ENCODE measurements around the gene TTC33. TPM values are rescaled to one million over a fixed set of nuclear protein-coding genes. Genes with fewer than 3 reads are reported as not detected.
A peak's percentile ranks its signal among the peaks of the same experiment; 100 is the strongest.

TTC33 gene
- total RNA-seq, 4 donors from 2014 or later: 20.2 to 49.0 (median 32.6) TPM

DNA sequence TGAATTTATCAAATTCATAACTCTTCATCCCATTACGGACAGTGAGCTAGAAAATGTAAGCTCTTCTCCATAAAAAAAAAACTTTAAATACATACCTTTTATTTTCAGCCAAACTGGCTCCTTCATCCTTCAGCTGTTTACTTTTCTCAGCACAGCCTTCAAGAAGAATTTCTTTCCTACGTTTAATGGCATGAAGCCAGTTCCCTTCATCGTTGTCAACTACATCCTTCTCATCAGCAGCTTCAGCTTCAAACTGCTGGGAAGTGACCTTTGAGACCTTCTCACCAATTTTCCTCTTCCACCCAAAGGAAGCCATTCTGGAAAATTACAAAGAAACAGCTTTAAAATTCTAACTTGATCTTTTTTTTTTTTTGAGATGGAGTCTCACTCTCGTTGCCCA, 9.1 kb downstream of the TTC33 start:
- ATAC-seq: no peak
- TF ChIP-seq POLR2A (IDR thresholded peaks at IDR 0.05) (no peak), CTCF (IDR thresholded peaks at IDR 0.05 in 4 of 5, conservative IDR thresholded peaks at IDR 0.05 in 1 of 5) (no peak)
- intact Hi-C loops (cut with DNase I; ENCODE audit: low total_unique reads): no loop called here
- DNase-seq: no peak
- Histone ChIP-seq H3K4me1 (peaks cover 24 to 26% of the 10 kb centered on the region in 2 donors), H3K27me3 (no peaks in the 10 kb centered on the region), H3K4me3 (no peak overlapping the region), H3K27ac (no peak overlapping the region), H3K9me3 (no peaks in the 10 kb centered on the region), H3K36me3 (peaks cover 3 to 8% of the 10 kb centered on the region in 2 donors)
- in situ Hi-C loops (cut with MboI; ENCODE audit: low sequenced_read_pairs in 4 of 4): loop anchor here in 1 of 4 donors (25.0 kb wide), 1 partner anchor 1034 kb away; no protein-coding TSS in a partner anchor

DNA sequence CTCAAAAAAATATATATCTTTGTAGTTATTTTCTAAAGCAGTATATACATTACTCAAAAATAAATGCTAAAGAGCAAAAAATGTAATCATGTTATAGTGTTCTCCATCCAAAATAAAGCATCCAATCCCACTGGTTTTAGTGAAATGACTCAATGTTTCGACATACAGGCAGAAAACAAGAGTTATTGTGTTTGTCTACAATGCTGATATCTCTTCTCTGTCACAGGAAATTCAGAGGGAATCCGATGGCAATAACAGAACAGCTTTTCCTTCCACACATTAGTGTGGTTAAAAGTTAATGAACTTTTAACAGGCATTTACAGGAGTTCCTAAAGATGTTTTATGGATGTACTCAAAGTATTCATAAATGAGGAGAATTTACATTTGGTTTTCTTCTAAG, 12.0 kb downstream of the TTC33 start:
- intact Hi-C loops (cut with DNase I; ENCODE audit: low total_unique reads) (no loop called here), in situ Hi-C loops (cut with MboI; ENCODE audit: low sequenced_read_pairs in 4 of 4) (loop anchor here in 1 of 4 donors (25.0 kb wide), 1 partner anchor 1031 kb away; no protein-coding TSS in a partner anchor)
- Histone ChIP-seq H3K27me3 (no peaks in the 10 kb centered on the region), H3K4me1 (peaks cover 19 to 20% of the 10 kb centered on the region in 2 donors), H3K9me3 (no peaks in the 10 kb centered on the region), H3K27ac (no peak overlapping the region), H3K36me3 (peaks cover 3 to 8% of the 10 kb centered on the region in 2 donors), H3K4me3 (no peak overlapping the region)
- DNase-seq (no peak), ATAC-seq (no peak)
- TF ChIP-seq POLR2A (IDR thresholded peaks at IDR 0.05) (no peak), CTCF (IDR thresholded peaks at IDR 0.05 in 4 of 5, conservative IDR thresholded peaks at IDR 0.05 in 1 of 5) (no peak)

- Histone ChIP-seq H3K4me1 (peaks cover 14 to 22% of the 10 kb centered on the region in 2 donors), H3K4me3 (no peak overlapping the region), H3K9me3 (no peaks in the 10 kb centered on the region), H3K36me3 (no peaks in the 10 kb centered on the region), H3K27me3 (no peaks in the 10 kb centered on the region), H3K27ac (no peak overlapping the region)
- TF ChIP-seq CTCF (IDR thresholded peaks at IDR 0.05 in 4 of 5, conservative IDR thresholded peaks at IDR 0.05 in 1 of 5) (no peak), POLR2A (IDR thresholded peaks at IDR 0.05) (no peak)
- no peak for ATAC-seq
- intact Hi-C loops (cut with DNase I; ENCODE audit: low total_unique reads) (no loop called here), in situ Hi-C loops (cut with MboI; ENCODE audit: low sequenced_read_pairs in 4 of 4) (loop anchor here in 1 of 4 donors (25.0 kb wide), 1 partner anchor 1026 kb away; no protein-coding TSS in a partner anchor)
- no peak for DNase-seq
Measured at GRCh38 chr5:40738502-40738901, 17.3 kb downstream of the TTC33 start.

DNA sequence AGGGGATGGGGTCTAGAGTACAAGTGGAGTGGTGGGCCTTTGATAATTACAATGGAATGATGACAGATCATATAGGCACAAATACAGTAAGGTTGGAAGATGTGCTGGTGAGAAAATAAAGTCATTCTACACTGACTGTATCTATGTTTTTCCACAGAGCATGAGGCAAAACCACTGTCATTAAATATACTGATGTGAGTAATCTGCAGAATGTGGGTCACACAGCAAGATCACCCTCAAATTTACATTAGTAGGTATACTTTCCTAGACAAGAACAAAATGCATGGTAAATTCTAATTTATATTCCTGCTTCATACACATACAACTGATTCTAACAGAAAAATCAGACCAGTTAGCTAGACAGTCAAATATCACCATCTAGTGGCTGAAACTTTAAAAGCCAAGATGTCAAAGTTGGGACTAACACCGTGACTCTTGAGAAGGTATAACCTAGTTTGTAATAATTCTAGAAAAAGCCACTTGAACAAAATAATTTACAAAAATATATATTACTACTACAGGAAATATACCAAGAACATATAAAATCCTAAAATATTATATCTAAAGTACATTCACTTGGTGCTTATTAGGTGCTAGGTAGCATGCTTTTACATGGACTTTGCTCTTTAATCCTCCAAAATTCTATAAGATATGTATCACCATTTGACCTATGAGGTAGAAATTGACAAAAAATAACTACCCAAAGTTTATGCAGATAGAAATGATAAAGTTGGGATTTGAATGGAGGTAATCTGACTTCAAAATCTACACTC, 19.5 kb downstream of the TTC33 start:
- ATAC-seq (peak; percentile 56 to 68), DNase-seq (no peak)
- H3K27ac ChIP-seq: no peak overlapping the region
- intact Hi-C loops (cut with DNase I; ENCODE audit: low total_unique reads) (loop anchor here (2.0 kb wide), 2 partner anchors 47 to 787 kb away; no protein-coding TSS in a partner anchor), in situ Hi-C loops (cut with MboI; ENCODE audit: low sequenced_read_pairs in 4 of 4) (loop anchor here in 1 of 4 donors (25.0 kb wide), 1 partner anchor 1024 kb away; no protein-coding TSS in a partner anchor)
- no peaks in the 10 kb centered on the region for H3K27me3 ChIP-seq
- no peaks in the 10 kb centered on the region for H3K36me3 ChIP-seq
- H3K4me3 ChIP-seq: no peak overlapping the region
- no peaks in the 10 kb centered on the region for H3K9me3 ChIP-seq
- TF ChIP-seq POLR2A (IDR thresholded peaks at IDR 0.05) (no peak), CTCF (IDR thresholded peaks at IDR 0.05 in 4 of 5, conservative IDR thresholded peaks at IDR 0.05 in 1 of 5) (peak; percentile 30 to 81 (median 69))
- peaks cover 14 to 22% of the 10 kb centered on the region in 2 donors for H3K4me1 ChIP-seq
